GM18505 (cell line): ENCODE data around the gene RGS17.
A peak's percentile ranks its signal among the peaks of the same experiment; 100 is the strongest.
"Not testable (repeated sequence)": the region's sequence is repeated elsewhere in the genome, so short reads cannot be mapped to it uniquely, and the experiment has no call there.

Experiments used
- ATAC-seq: cut with Tn5 transposase; IDR thresholded peaks from one replicate; pipeline ENCODE4 v1.9.1; 2021; ENCODE audit not compliant: unreplicated experiment
- POLR2A ChIP-seq: IDR thresholded peaks from 4 replicates; pipeline ENCODE4 v1.6.1; 2011; ENCODE audit warnings: borderline replicate concordance; ENCODE audit not compliant: insufficient read depth, insufficient read length; ENCODE audit errors: extremely low read depth

Gene RGS17

GRCh38 chr6:153143200-153143599 lies 12.1 kb upstream of the RGS17 start:
- ATAC-seq: no peak
- TF ChIP-seq POLR2A: no peak

- no peak for ATAC-seq
- TF ChIP-seq POLR2A: no peak
Measured at GRCh38 chr6:153140299-153140698, 9.2 kb upstream of the RGS17 start.

GRCh38 chr6:153138930-153139329 lies 7.8 kb upstream of the RGS17 start:
- no peak for TF ChIP-seq POLR2A
- ATAC-seq: no peak

GRCh38 chr6:153135681-153136080 lies 4.6 kb upstream of the RGS17 start:
- no peak for TF ChIP-seq POLR2A
- no peak for ATAC-seq

GRCh38 chr6:153133667-153134066 lies 2.6 kb upstream of the RGS17 start:
- ATAC-seq: not testable (repeated sequence)

GRCh38 chr6:153130515-153131036 lies 506 bp downstream of the RGS17 start:
- ATAC-seq: peak; percentile 7
- no peak for TF ChIP-seq POLR2A

GRCh38 chr6:153129873-153130514 lies 1.1 kb downstream of the RGS17 start:
- no peak for ATAC-seq
- no peak for TF ChIP-seq POLR2A

- no peak for ATAC-seq
- no peak for TF ChIP-seq POLR2A
Measured at GRCh38 chr6:153126218-153126617, 4.9 kb downstream of the RGS17 start.

GRCh38 chr6:153125032-153125431 lies 6.0 kb downstream of the RGS17 start:
- ATAC-seq: no peak
- TF ChIP-seq POLR2A: no peak

GRCh38 chr6:153123801-153124200 lies 7.3 kb downstream of the RGS17 start:
- no peak for TF ChIP-seq POLR2A
- no peak for ATAC-seq

- TF ChIP-seq POLR2A: no peak
- ATAC-seq: no peak
Measured at GRCh38 chr6:153121311-153121710, 9.8 kb downstream of the RGS17 start.

GRCh38 chr6:153117986-153118879 lies 12.8 kb downstream of the RGS17 start:
- no peak for TF ChIP-seq POLR2A

GRCh38 chr6:153111082-153111481 lies 20.0 kb downstream of the RGS17 start:
- not testable (repeated sequence) for ATAC-seq

More at GRCh38 chr6:153117986-153118879, 12.8 kb downstream of the RGS17 start:
- ATAC-seq: peak; percentile 99

- ATAC-seq: not testable (repeated sequence)
Measured at GRCh38 chr6:153110612-153111011, 20.5 kb downstream of the RGS17 start.

- ATAC-seq: no peak
- TF ChIP-seq POLR2A: no peak
Measured at GRCh38 chr6:153108315-153108714, 22.8 kb downstream of the RGS17 start.

- ATAC-seq: no peak
- no peak for TF ChIP-seq POLR2A
Measured at GRCh38 chr6:153106021-153106420, 25.1 kb downstream of the RGS17 start.
